ENCODE results near the gene TMEM144.
A peak's percentile ranks its signal among the peaks of the same experiment; 100 is the strongest.

The TMEM144 gene

DNA sequence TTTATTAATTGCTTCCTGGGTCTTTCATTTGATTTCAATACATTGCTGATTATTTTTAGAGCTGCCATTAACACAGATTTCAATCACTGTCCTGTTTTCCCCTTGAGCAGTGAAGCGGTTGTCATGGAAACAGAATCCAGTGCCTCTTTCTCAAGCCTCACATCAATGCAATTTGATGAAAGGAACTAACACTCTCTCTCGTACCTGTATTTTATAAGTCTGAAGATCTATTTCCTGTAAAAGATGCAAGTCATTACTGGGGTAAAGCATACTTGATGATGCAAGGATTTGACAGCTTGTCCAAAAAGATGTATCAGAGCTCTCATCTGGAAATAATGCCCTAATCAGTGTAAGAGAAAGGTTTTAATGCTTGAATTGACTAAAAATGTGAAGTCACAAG, 19.6 kb upstream of the TMEM144 start:
- Histone ChIP-seq H3K9ac (ENCODE audit: low read depth, low read length, poor library complexity, severe bottlenecking) (no peak overlapping the region), H3K4me1 (ENCODE audit: insufficient read depth, low read length, poor library complexity, severe bottlenecking) (no peaks in the 10 kb centered on the region), H3K4me3 (ENCODE audit: low read length, poor library complexity, severe bottlenecking) (no peak overlapping the region), H2AFZ (ENCODE audit: low read length) (no peak overlapping the region), H4K20me1 (ENCODE audit: insufficient read depth, low read length, poor library complexity, severe bottlenecking) (no peaks in the 10 kb centered on the region), H3K79me2 (ENCODE audit: insufficient read depth, low read length) (no peaks in the 10 kb centered on the region), H3F3A (ENCODE audit: low read depth) (no peaks in the 10 kb centered on the region), H3K27me3 (ENCODE audit: insufficient read depth, low read length, poor library complexity, severe bottlenecking) (no peaks in the 10 kb centered on the region), H3K36me3 (ENCODE audit: insufficient read depth, low read length) (no peaks in the 10 kb centered on the region), H3K4me2 (ENCODE audit: low read depth, low read length, poor library complexity, severe bottlenecking) (no peak overlapping the region), H3K9me2 (replicated peaks; ENCODE audit: low read depth, low read length) (no peaks in the 10 kb centered on the region), H3K9me3 (ENCODE audit: insufficient read depth, low read depth, low read length) (no peaks in the 10 kb centered on the region)
- TF ChIP-seq EZH2phosphoT487 (IDR thresholded peaks at IDR 0.05; ENCODE audit: borderline replicate concordance), result no peak
- TF ChIP-seq, protein P1, sequence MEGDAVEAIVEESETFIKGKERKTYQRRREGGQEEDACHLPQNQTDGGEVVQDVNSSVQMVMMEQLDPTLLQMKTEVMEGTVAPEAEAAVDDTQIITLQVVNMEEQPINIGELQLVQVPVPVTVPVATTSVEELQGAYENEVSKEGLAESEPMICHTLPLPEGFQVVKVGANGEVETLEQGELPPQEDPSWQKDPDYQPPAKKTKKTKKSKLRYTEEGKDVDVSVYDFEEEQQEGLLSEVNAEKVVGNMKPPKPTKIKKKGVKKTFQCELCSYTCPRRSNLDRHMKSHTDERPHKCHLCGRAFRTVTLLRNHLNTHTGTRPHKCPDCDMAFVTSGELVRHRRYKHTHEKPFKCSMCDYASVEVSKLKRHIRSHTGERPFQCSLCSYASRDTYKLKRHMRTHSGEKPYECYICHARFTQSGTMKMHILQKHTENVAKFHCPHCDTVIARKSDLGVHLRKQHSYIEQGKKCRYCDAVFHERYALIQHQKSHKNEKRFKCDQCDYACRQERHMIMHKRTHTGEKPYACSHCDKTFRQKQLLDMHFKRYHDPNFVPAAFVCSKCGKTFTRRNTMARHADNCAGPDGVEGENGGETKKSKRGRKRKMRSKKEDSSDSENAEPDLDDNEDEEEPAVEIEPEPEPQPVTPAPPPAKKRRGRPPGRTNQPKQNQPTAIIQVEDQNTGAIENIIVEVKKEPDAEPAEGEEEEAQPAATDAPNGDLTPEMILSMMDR (conservative IDR thresholded peaks at IDR 0.05; ENCODE audit: low read length), result no peak

DNA sequence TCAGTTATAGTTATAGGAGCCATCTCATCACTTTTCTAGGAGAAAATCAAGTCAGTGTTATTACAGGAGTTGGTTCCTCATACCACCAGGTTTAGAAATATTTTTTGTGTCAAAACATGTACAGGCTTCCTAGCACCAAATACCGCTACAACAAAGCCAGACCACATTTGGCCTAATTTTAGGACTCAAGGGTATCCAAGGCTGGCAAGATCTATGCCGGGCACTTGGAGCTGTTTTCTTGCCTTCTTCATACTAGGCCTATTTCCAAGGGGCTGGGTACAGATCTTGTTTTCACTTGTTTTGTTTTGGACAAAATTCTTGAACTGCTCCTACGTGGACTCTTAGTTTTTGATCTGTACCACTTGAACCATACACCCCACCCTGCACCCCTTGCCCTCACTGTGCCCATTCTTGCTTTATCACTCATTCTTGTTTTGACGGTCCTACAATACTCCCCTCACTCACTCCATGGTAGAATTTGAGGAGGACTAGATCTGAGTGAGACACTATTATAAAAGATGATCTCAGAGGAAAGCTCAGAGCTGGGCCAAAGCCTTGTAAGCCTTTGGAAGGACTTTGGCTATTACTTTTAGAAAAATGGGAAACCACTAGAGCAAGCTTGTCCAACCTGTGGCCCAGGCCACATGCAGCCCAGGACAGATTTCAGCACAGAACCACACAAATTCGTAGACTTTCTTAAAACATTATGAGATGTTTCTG, 17.7 kb upstream of the TMEM144 start:
- no peak overlapping the region for H2AFZ ChIP-seq (ENCODE audit: low read length)
- H3K4me3 ChIP-seq (ENCODE audit: low read length, poor library complexity, severe bottlenecking), result no peak overlapping the region
- H3K9me2 ChIP-seq (replicated peaks; ENCODE audit: low read depth, low read length), result no peaks in the 10 kb centered on the region
- H3K79me2 ChIP-seq (ENCODE audit: insufficient read depth, low read length), result no peaks in the 10 kb centered on the region
- H3K4me2 ChIP-seq (ENCODE audit: low read depth, low read length, poor library complexity, severe bottlenecking), result no peak overlapping the region
- H3K36me3 ChIP-seq (ENCODE audit: insufficient read depth, low read length), result no peaks in the 10 kb centered on the region
- H3K9ac ChIP-seq (ENCODE audit: low read depth, low read length, poor library complexity, severe bottlenecking), result no peak overlapping the region
- no peaks in the 10 kb centered on the region for H4K20me1 ChIP-seq (ENCODE audit: insufficient read depth, low read length, poor library complexity, severe bottlenecking)
- no peaks in the 10 kb centered on the region for H3K4me1 ChIP-seq (ENCODE audit: insufficient read depth, low read length, poor library complexity, severe bottlenecking)
- no peaks in the 10 kb centered on the region for H3K27me3 ChIP-seq (ENCODE audit: insufficient read depth, low read length, poor library complexity, severe bottlenecking)
- no peak for TF ChIP-seq EZH2phosphoT487 (IDR thresholded peaks at IDR 0.05; ENCODE audit: borderline replicate concordance)
- TF ChIP-seq, protein P1 (conservative IDR thresholded peaks at IDR 0.05; ENCODE audit: low read length), result no peak
- no peaks in the 10 kb centered on the region for H3K9me3 ChIP-seq (ENCODE audit: insufficient read depth, low read depth, low read length)
- H3F3A ChIP-seq (ENCODE audit: low read depth), result no peaks in the 10 kb centered on the region

DNA sequence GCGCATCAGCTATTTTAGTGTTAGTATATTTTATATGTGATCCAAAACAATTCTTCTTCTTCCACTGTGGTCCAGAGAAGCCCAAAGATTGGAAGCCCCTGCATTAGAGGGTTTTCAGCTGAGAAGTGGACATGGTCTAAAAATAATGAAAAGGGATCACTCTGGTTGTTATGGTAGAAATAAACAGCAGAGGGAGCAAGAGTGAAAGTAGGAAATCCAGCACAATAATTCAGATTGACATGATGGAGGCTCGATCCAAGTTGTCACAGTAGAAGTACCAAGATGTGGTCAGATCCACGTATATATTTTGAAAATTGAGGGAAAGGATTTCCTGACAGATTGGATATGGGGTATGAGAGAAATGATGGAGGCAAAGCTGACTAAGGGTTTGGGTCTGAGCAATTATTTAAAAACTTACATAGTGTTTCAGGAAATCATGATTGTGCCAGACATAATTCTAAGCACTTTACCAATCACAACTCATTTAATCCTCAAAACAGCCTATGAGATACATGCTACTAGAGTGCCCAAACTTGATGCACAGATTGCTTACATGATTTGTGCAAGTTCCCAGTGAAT, 17.0 kb upstream of the TMEM144 start:
- Histone ChIP-seq H3K36me3 (ENCODE audit: insufficient read depth, low read length) (no peaks in the 10 kb centered on the region), H3K79me2 (ENCODE audit: insufficient read depth, low read length) (no peaks in the 10 kb centered on the region), H3K9me2 (replicated peaks; ENCODE audit: low read depth, low read length) (no peaks in the 10 kb centered on the region), H2AFZ (ENCODE audit: low read length) (peak overlapping the region; percentile 82; the same call in 1 of the 2 replicates), H4K20me1 (ENCODE audit: insufficient read depth, low read length, poor library complexity, severe bottlenecking) (no peaks in the 10 kb centered on the region), H3K27me3 (ENCODE audit: insufficient read depth, low read length, poor library complexity, severe bottlenecking) (no peaks in the 10 kb centered on the region), H3F3A (ENCODE audit: low read depth) (no peaks in the 10 kb centered on the region), H3K4me1 (ENCODE audit: insufficient read depth, low read length, poor library complexity, severe bottlenecking) (no peaks in the 10 kb centered on the region), H3K4me2 (ENCODE audit: low read depth, low read length, poor library complexity, severe bottlenecking) (peak overlapping the region; percentile 36), H3K9ac (ENCODE audit: low read depth, low read length, poor library complexity, severe bottlenecking) (no peak overlapping the region), H3K9me3 (ENCODE audit: insufficient read depth, low read depth, low read length) (no peaks in the 10 kb centered on the region), H3K4me3 (ENCODE audit: low read length, poor library complexity, severe bottlenecking) (peak overlapping the region; percentile 15)
- TF ChIP-seq, protein P1 (conservative IDR thresholded peaks at IDR 0.05; ENCODE audit: low read length), result peak; percentile 71
- TF ChIP-seq EZH2phosphoT487 (IDR thresholded peaks at IDR 0.05; ENCODE audit: borderline replicate concordance), result no peak

Measured in Loucy (cell line).